HG02943 (cell line): ENCODE results near the gene HMGXB3.

ENCODE experiments used
- ATAC-seq: cut with Tn5 transposase; IDR thresholded peaks from one replicate; pipeline ENCODE4 v1.9.1; 2021; ENCODE audit warnings: mild to moderate bottlenecking, low read depth, moderate library complexity; ENCODE audit not compliant: unreplicated experiment

The HMGXB3 gene

GRCh38 chr5:150000256-150000989, at the start of gene HMGXB3, which contains the start of gene TIGD6:
Gene HMGXB3 (plus strand): TSS chr5:150000739. CDS start chr5:150004853, 4,114 bp downstream.
Gene TIGD6 (minus strand): TSS chr5:150000654. CDS start chr5:149996348, 4,306 bp downstream.
- peak; percentile 81 for ATAC-seq

- no peak for ATAC-seq
These were observed 49.3 kb upstream of the HMGXB3 start for GRCh38 chr5:149951138-149951749.

- ATAC-seq = no peak
These were observed 47.0 kb upstream of the HMGXB3 start for GRCh38 chr5:149953436-149954121.

GRCh38 chr5:149954798-149955197, 45.7 kb upstream of the HMGXB3 start:
- ATAC-seq = no peak

GRCh38 chr5:149956685-149957084, 43.9 kb upstream of the HMGXB3 start:
- no peak for ATAC-seq

- ATAC-seq = no peak
These were observed 42.7 kb upstream of the HMGXB3 start for GRCh38 chr5:149957855-149958254.

GRCh38 chr5:149959406-149960236, 40.9 kb upstream of the HMGXB3 start:
- no peak for ATAC-seq

GRCh38 chr5:149960272-149961185, 40.0 kb upstream of the HMGXB3 start, which contains the start of gene SLC26A2:
Gene SLC26A2 (plus strand): TSS chr5:149960758. CDS start chr5:149977653, 16,895 bp downstream.
- peak; percentile 96 for ATAC-seq

- ATAC-seq = no peak
These were observed 39.3 kb upstream of the HMGXB3 start for GRCh38 chr5:149961186-149961685.

- no peak for ATAC-seq
These were observed 38.6 kb upstream of the HMGXB3 start for GRCh38 chr5:149961957-149962409.

- no peak for ATAC-seq
These were observed 37.8 kb upstream of the HMGXB3 start for GRCh38 chr5:149962601-149963300.

GRCh38 chr5:149963729-149964128, 36.8 kb upstream of the HMGXB3 start:
- no peak for ATAC-seq

GRCh38 chr5:149966946-149967345, 33.6 kb upstream of the HMGXB3 start:
- ATAC-seq = no peak

GRCh38 chr5:149969181-149969930, 31.2 kb upstream of the HMGXB3 start:
- ATAC-seq = no peak

GRCh38 chr5:149975409-149975808, 25.1 kb upstream of the HMGXB3 start:
- ATAC-seq = no peak

- no peak for ATAC-seq
These were observed 20.6 kb upstream of the HMGXB3 start for GRCh38 chr5:149979896-149980295.

- no peak for ATAC-seq
These were observed 19.3 kb upstream of the HMGXB3 start for GRCh38 chr5:149981206-149981605.

GRCh38 chr5:149982505-149982904, 18.0 kb upstream of the HMGXB3 start:
- ATAC-seq = no peak
